AG04449 (cell line): ENCODE results near the gene TOR3A.

Source experiments
- CTCF ChIA-PET: fragments of 350-600 bp; formaldehyde crosslinking; extraction: SDS; loops from one replicate; lab custom pipeline; 2021; ENCODE audit warnings: antibody characterized with exemption; lab: Yijun Ruan, JAX
- POLR2A ChIA-PET: fragments of 400-600, 350-600 bp; formaldehyde crosslinking; extraction: SDS; loops from one replicate; lab custom pipeline; 2020; ENCODE audit warnings: antibody characterized with exemption, inconsistent platforms; lab: Yijun Ruan, JAX
- DNase-seq: peaks from one replicate; pipeline ENCODE4 v3.0.0-alpha.2; 2010; ENCODE audit warnings: low read depth, low spot score
- H3K4me3 ChIP-seq: 2 replicates; pipeline ENCODE4 v1.5.1; 2011; ENCODE audit warnings: low read depth, mild to moderate bottlenecking, control low read depth, low read length
- CTCF ChIP-seq: IDR thresholded peaks from one replicate; pipeline ENCODE4 v1.5.1; 2011; ENCODE audit warnings: mild to moderate bottlenecking, moderate library complexity, low read length, control low read depth, inconsistent platforms; ENCODE audit not compliant: insufficient read depth; ENCODE audit errors: missing control alignments

TOR3A gene

GRCh38 chr1:179042087-179042486, 39.8 kb upstream of the TOR3A start:
- DNase-seq = no peak
- no peak for TF ChIP-seq CTCF
- ChIA-PET CTCF (interaction anchor here (0.7 to 1.1 kb wide), 3 partner anchors 35 to 40 kb away, joined by 3 to 4 read pairs (median 3); no protein-coding TSS in a partner anchor), POLR2A (no interaction called here)
- no peak overlapping the region for H3K4me3 ChIP-seq

- no peak for TF ChIP-seq CTCF
- H3K4me3 ChIP-seq = no peak overlapping the region
- ChIA-PET CTCF (interaction anchor here (0.7 to 1.1 kb wide), 3 partner anchors 36 to 41 kb away, joined by 3 to 4 read pairs (median 3); no protein-coding TSS in a partner anchor), POLR2A (no interaction called here)
- DNase-seq = no peak
Observed at GRCh38 chr1:179042700-179043099, 39.2 kb upstream of the TOR3A start.

GRCh38 chr1:179043266-179043665, 38.6 kb upstream of the TOR3A start:
- no peak for DNase-seq
- no peak overlapping the region for H3K4me3 ChIP-seq
- ChIA-PET POLR2A (no interaction called here), CTCF (no interaction called here)
- TF ChIP-seq CTCF = no peak

- CTCF ChIA-PET = interaction anchor here (2.3 kb wide), 1 partner anchor 41 kb away, joined by 9 read pairs; no protein-coding TSS in a partner anchor
Observed at GRCh38 chr1:179043907-179044306, 38.0 kb upstream of the TOR3A start.

GRCh38 chr1:179046808-179047635, 34.8 kb upstream of the TOR3A start:
- no peak for TF ChIP-seq CTCF
- CTCF ChIA-PET = interaction anchor here (1.0 kb wide), 1 partner anchor 8 kb away, joined by 4 read pairs; no protein-coding TSS in a partner anchor
- DNase-seq = no peak

More at GRCh38 chr1:179043907-179044306, 38.0 kb upstream of the TOR3A start:
- no peak for TF ChIP-seq CTCF
- H3K4me3 ChIP-seq = no peak overlapping the region
- DNase-seq = no peak
- POLR2A ChIA-PET = no interaction called here

GRCh38 chr1:179047636-179047997, 34.3 kb upstream of the TOR3A start:
- no peak for DNase-seq
- ChIA-PET CTCF (interaction anchor here (1.0 to 1.2 kb wide), 2 partner anchors 9 to 45 kb away, joined by 4 read pairs; no protein-coding TSS in a partner anchor), POLR2A (no interaction called here)
- TF ChIP-seq CTCF = no peak
- H3K4me3 ChIP-seq = no peak overlapping the region

More at GRCh38 chr1:179046808-179047635, 34.8 kb upstream of the TOR3A start:
- H3K4me3 ChIP-seq = no peak overlapping the region
- POLR2A ChIA-PET = no interaction called here
